SJCRH30 (cell line): ENCODE results near the gene ABCD1. TPM values are rescaled to one million over a fixed set of nuclear protein-coding genes. Genes with fewer than 3 reads are reported as not detected.
"Not testable (repeated sequence)": the region's sequence is repeated elsewhere in the genome, so short reads cannot be mapped to it uniquely, and the experiment has no call there.

Experiments used
- DNase-seq, 2 experiments: peaks; one replicate each; pipeline ENCODE4 v3.0.0-alpha.2; 2015 to 2020
- H3K27ac ChIP-seq: fragments of 250-450 bp; sonication (Bioruptor Pico); 2 replicates; pipeline ENCODE4 v1.5.1; 2020; ENCODE audit warnings: mild to moderate bottlenecking, moderate library complexity
- H3K27me3 ChIP-seq: fragments of 250-450 bp; sonication (Bioruptor Pico); 2 replicates; pipeline ENCODE4 v1.5.1; 2020; ENCODE audit warnings: mild to moderate bottlenecking, moderate library complexity
- H3K36me3 ChIP-seq: fragments of 250-450 bp; sonication (Bioruptor Pico); 2 replicates; pipeline ENCODE4 v1.5.1; 2020; ENCODE audit warnings: mild to moderate bottlenecking, moderate library complexity
- H3K4me1 ChIP-seq: fragments of 250-450 bp; sonication (Bioruptor Pico); 2 replicates; pipeline ENCODE4 v1.5.1; 2020; ENCODE audit warnings: mild to moderate bottlenecking, moderate library complexity
- H3K4me3 ChIP-seq: fragments of 250-450 bp; sonication (Bioruptor Pico); 2 replicates; pipeline ENCODE4 v1.5.1; 2020; ENCODE audit warnings: mild to moderate bottlenecking, moderate library complexity
- H3K9me3 ChIP-seq: fragments of 250-450 bp; sonication (Bioruptor Pico); replicated peaks from 2 replicates; pipeline ENCODE4 v1.5.1; 2020; ENCODE audit warnings: mild to moderate bottlenecking, moderate library complexity
- total RNA-seq: library from RNA; depleted of rRNA; stranded (reverse); fragments of >200 nt; shearing (Covaris generic); gene quantifications from 2 replicates; pipeline ENCODE4 v1.2.3, GENCODE V29; 2014

ABCD1 gene
- total RNA-seq, 1 experiment from 2014 or later, result 4.9 TPM

- no peaks in the 10 kb centered on the region for H3K4me1 ChIP-seq
- no peaks in the 10 kb centered on the region for H3K36me3 ChIP-seq
- H3K27me3 ChIP-seq, result no peaks in the 10 kb centered on the region
- no peaks in the 10 kb centered on the region for H3K9me3 ChIP-seq
- no peak for DNase-seq
- H3K4me3 ChIP-seq, result no peak overlapping the region
- no peak overlapping the region for H3K27ac ChIP-seq
Measured at GRCh38 chrX:153690466-153690865, 34.2 kb upstream of the ABCD1 start.

GRCh38 chrX:153691032-153691827, 33.4 kb upstream of the ABCD1 start:
- not testable (repeated sequence) for H3K27me3 ChIP-seq, H3K36me3 ChIP-seq, DNase-seq, H3K4me1 ChIP-seq, H3K27ac ChIP-seq, H3K9me3 ChIP-seq, H3K4me3 ChIP-seq

GRCh38 chrX:153692003-153692402, 32.7 kb upstream of the ABCD1 start:
- H3K4me3 ChIP-seq, result no peak overlapping the region
- H3K4me1 ChIP-seq, result no peaks in the 10 kb centered on the region
- H3K27ac ChIP-seq, result no peak overlapping the region
- no peaks in the 10 kb centered on the region for H3K36me3 ChIP-seq
- H3K27me3 ChIP-seq, result no peaks in the 10 kb centered on the region
- DNase-seq, result no peak
- H3K9me3 ChIP-seq, result no peaks in the 10 kb centered on the region

- Histone ChIP-seq H3K36me3 (no peaks in the 10 kb centered on the region), H3K9me3 (no peaks in the 10 kb centered on the region), H3K27ac (no peak overlapping the region), H3K27me3 (no peaks in the 10 kb centered on the region), H3K4me3 (no peak overlapping the region), H3K4me1 (no peaks in the 10 kb centered on the region)
- DNase-seq, result no peak
Measured at GRCh38 chrX:153692611-153693156, 32.0 kb upstream of the ABCD1 start.

- no peak overlapping the region for H3K27ac ChIP-seq
- H3K27me3 ChIP-seq, result no peaks in the 10 kb centered on the region
- no peaks in the 10 kb centered on the region for H3K9me3 ChIP-seq
- DNase-seq, result no peak
- H3K4me1 ChIP-seq, result no peaks in the 10 kb centered on the region
- no peak overlapping the region for H3K4me3 ChIP-seq
- H3K36me3 ChIP-seq, result no peaks in the 10 kb centered on the region
Measured at GRCh38 chrX:153693216-153694086, 31.2 kb upstream of the ABCD1 start.

GRCh38 chrX:153694256-153694655, 30.4 kb upstream of the ABCD1 start:
- not testable (repeated sequence) for H3K9me3 ChIP-seq, H3K4me3 ChIP-seq, H3K36me3 ChIP-seq, H3K4me1 ChIP-seq, H3K27me3 ChIP-seq, DNase-seq, H3K27ac ChIP-seq

- DNase-seq, result no peak
- no peak overlapping the region for H3K27ac ChIP-seq
- H3K4me3 ChIP-seq, result no peak overlapping the region
- H3K4me1 ChIP-seq, result no peaks in the 10 kb centered on the region
- H3K36me3 ChIP-seq, result no peaks in the 10 kb centered on the region
- no peaks in the 10 kb centered on the region for H3K27me3 ChIP-seq
- no peaks in the 10 kb centered on the region for H3K9me3 ChIP-seq
Measured at GRCh38 chrX:153694687-153695270, 29.9 kb upstream of the ABCD1 start.

- H3K4me3 ChIP-seq, result no peak overlapping the region
- H3K4me1 ChIP-seq, result no peaks in the 10 kb centered on the region
- H3K27ac ChIP-seq, result no peak overlapping the region
- no peak for DNase-seq
- no peaks in the 10 kb centered on the region for H3K9me3 ChIP-seq
- no peaks in the 10 kb centered on the region for H3K27me3 ChIP-seq
- no peaks in the 10 kb centered on the region for H3K36me3 ChIP-seq
Measured at GRCh38 chrX:153696100-153696499, 28.6 kb upstream of the ABCD1 start.

- not testable (repeated sequence) for H3K4me1 ChIP-seq, H3K9me3 ChIP-seq, H3K4me3 ChIP-seq, H3K36me3 ChIP-seq, H3K27ac ChIP-seq, DNase-seq, H3K27me3 ChIP-seq
Measured at GRCh38 chrX:153696538-153696937, 28.1 kb upstream of the ABCD1 start.

GRCh38 chrX:153696986-153697722, 27.5 kb upstream of the ABCD1 start:
- DNase-seq, H3K4me3 ChIP-seq, H3K27ac ChIP-seq, H3K27me3 ChIP-seq, H3K36me3 ChIP-seq, H3K4me1 ChIP-seq, H3K9me3 ChIP-seq: not testable (repeated sequence)

GRCh38 chrX:153697924-153698865, 26.5 kb upstream of the ABCD1 start:
- Histone ChIP-seq H3K9me3 (no peaks in the 10 kb centered on the region), H3K27me3 (no peaks in the 10 kb centered on the region), H3K4me1 (no peaks in the 10 kb centered on the region), H3K36me3 (no peaks in the 10 kb centered on the region), H3K4me3 (no peak overlapping the region), H3K27ac (no peak overlapping the region)
- no peak for DNase-seq

GRCh38 chrX:153699210-153699783, 25.4 kb upstream of the ABCD1 start:
- not testable (repeated sequence) for DNase-seq, H3K36me3 ChIP-seq, H3K27me3 ChIP-seq, H3K9me3 ChIP-seq, H3K4me3 ChIP-seq, H3K4me1 ChIP-seq, H3K27ac ChIP-seq

GRCh38 chrX:153699784-153700371, 24.8 kb upstream of the ABCD1 start:
- not testable (repeated sequence) for DNase-seq, H3K27ac ChIP-seq, H3K27me3 ChIP-seq, H3K36me3 ChIP-seq, H3K4me1 ChIP-seq, H3K9me3 ChIP-seq, H3K4me3 ChIP-seq
